Smooth muscle cell (in vitro differentiated cells): ENCODE results near the gene NCKAP5. TPM values are rescaled to one million over a fixed set of nuclear protein-coding genes. Genes with fewer than 3 reads are reported as not detected.

Experiments used
- DNase-seq: peaks from one replicate; lab custom pipeline; 2025; ENCODE audit not compliant: unreplicated experiment; lab: John Stamatoyannopoulos, UW
- H2AFZ ChIP-seq: fragments of 200-600 bp; sonication (generic); 2 replicates; pipeline ENCODE4 v1.6.0; 2016; ENCODE audit warnings: antibody characterized with exemption, low read depth, mild to moderate bottlenecking
- H3F3A ChIP-seq: fragments of 200-600 bp; sonication (generic); 2 replicates; pipeline ENCODE4 v1.6.0; 2017; ENCODE audit warnings: antibody characterized with exemption, low read depth
- H3K27ac ChIP-seq: fragments of 200-600 bp; sonication (generic); 2 replicates; pipeline ENCODE4 v1.5.1; 2016; ENCODE audit warnings: low read depth, mild to moderate bottlenecking
- H3K27me3 ChIP-seq: fragments of 200-600 bp; sonication (generic); 2 replicates; pipeline ENCODE4 v1.6.1; 2016; ENCODE audit warnings: low read depth, mild to moderate bottlenecking
- H3K36me3 ChIP-seq: fragments of 200-600 bp; sonication (generic); 2 replicates; pipeline ENCODE4 v1.5.1; 2016; ENCODE audit warnings: low read depth
- H3K4me1 ChIP-seq: fragments of 200-600 bp; sonication (generic); 2 replicates; pipeline ENCODE4 v1.5.1; 2016; ENCODE audit warnings: low read depth
- H3K4me2 ChIP-seq: fragments of 200-600 bp; sonication (generic); 2 replicates; pipeline ENCODE4 v1.6.0; 2016; ENCODE audit warnings: mild to moderate bottlenecking
- H3K4me3 ChIP-seq: fragments of 200-600 bp; sonication (generic); 2 replicates; pipeline ENCODE4 v1.5.1; 2016; ENCODE audit warnings: mild to moderate bottlenecking
- H3K79me2 ChIP-seq: fragments of 200-600 bp; sonication (generic); 2 replicates; pipeline ENCODE4 v1.6.0; 2016; ENCODE audit warnings: low read depth, mild to moderate bottlenecking
- H3K9ac ChIP-seq: fragments of 200-600 bp; sonication (generic); 2 replicates; pipeline ENCODE4 v1.6.0; 2016; ENCODE audit warnings: low read depth
- H3K9me3 ChIP-seq: fragments of 200-600 bp; sonication (generic); replicated peaks from 2 replicates; pipeline ENCODE4 v1.5.1; 2016; ENCODE audit warnings: low read depth
- H4K20me1 ChIP-seq: fragments of 200-600 bp; sonication (generic); 2 replicates; pipeline ENCODE4 v1.6.0; 2016; ENCODE audit warnings: low read depth
- WGBS: methylation state at CpG from one replicate; pipeline ENCODE4 v1.1.7; 2016; ENCODE audit warnings: low lambda C conversion rate; 5-methylcytosine and 5-hydroxymethylcytosine counted together
- polyA plus RNA-seq: library from polyadenylated mRNA; unstranded; fragments of >200 nt; fragmentation: Nextera tagmentation; extraction: Ambion mirVana; gene quantifications from 2 replicates; pipeline ENCODE4 v1.2.1, GENCODE V29; 2016
- total RNA-seq: library from RNA; depleted of rRNA; stranded (reverse); fragments of >200 nt; gene quantifications from 2 replicates; pipeline ENCODE4 v1.2.3, GENCODE V29; 2014
- TF ChIP-seq, protein P1 (sequence below): fragments of 200-600 bp; sonication (generic); IDR thresholded peaks from 2 replicates; pipeline ENCODE4 v1.5.1; 2017; ENCODE audit warnings: borderline replicate concordance, mild to moderate bottlenecking, antibody characterized with exemption; ENCODE audit not compliant: insufficient read depth, poor library complexity, severe bottlenecking

The NCKAP5 gene
- total and polyA plus RNA-seq, 2 experiments from 2014 or later: 4.6 to 9.5 TPM

- H3K9me3 ChIP-seq: no peaks in the 10 kb centered on the region
- no peak overlapping the region for H3K4me2 ChIP-seq
- peaks cover 4% of the 10 kb centered on the region for H3K4me1 ChIP-seq
- no peaks in the 10 kb centered on the region for H3K79me2 ChIP-seq
- H3K4me3 ChIP-seq: no peak overlapping the region
- H3K36me3 ChIP-seq: no peaks in the 10 kb centered on the region
- no peak overlapping the region for H3K9ac ChIP-seq
- no peak overlapping the region for H3K27ac ChIP-seq
- no peaks in the 10 kb centered on the region for H3K27me3 ChIP-seq
- DNase-seq: no peak
- TF ChIP-seq, protein P1, sequence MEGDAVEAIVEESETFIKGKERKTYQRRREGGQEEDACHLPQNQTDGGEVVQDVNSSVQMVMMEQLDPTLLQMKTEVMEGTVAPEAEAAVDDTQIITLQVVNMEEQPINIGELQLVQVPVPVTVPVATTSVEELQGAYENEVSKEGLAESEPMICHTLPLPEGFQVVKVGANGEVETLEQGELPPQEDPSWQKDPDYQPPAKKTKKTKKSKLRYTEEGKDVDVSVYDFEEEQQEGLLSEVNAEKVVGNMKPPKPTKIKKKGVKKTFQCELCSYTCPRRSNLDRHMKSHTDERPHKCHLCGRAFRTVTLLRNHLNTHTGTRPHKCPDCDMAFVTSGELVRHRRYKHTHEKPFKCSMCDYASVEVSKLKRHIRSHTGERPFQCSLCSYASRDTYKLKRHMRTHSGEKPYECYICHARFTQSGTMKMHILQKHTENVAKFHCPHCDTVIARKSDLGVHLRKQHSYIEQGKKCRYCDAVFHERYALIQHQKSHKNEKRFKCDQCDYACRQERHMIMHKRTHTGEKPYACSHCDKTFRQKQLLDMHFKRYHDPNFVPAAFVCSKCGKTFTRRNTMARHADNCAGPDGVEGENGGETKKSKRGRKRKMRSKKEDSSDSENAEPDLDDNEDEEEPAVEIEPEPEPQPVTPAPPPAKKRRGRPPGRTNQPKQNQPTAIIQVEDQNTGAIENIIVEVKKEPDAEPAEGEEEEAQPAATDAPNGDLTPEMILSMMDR: no peak
- H3F3A ChIP-seq: no peaks in the 10 kb centered on the region
- no peaks in the 10 kb centered on the region for H4K20me1 ChIP-seq
- H2AFZ ChIP-seq: no peak overlapping the region
Observed at GRCh38 chr2:133382566-133382965, 185.7 kb downstream of the NCKAP5 start.

- Histone ChIP-seq H3K4me1 (peaks cover 8% of the 10 kb centered on the region), H3K9me3 (no peaks in the 10 kb centered on the region), H3K9ac (no peak overlapping the region), H3F3A (no peaks in the 10 kb centered on the region), H4K20me1 (no peaks in the 10 kb centered on the region), H3K4me3 (no peak overlapping the region), H3K27me3 (no peaks in the 10 kb centered on the region), H3K4me2 (no peak overlapping the region), H2AFZ (no peak overlapping the region), H3K79me2 (no peaks in the 10 kb centered on the region), H3K27ac (no peak overlapping the region), H3K36me3 (no peaks in the 10 kb centered on the region)
- TF ChIP-seq, protein P1: no peak
- WGBS: 74% methylated on average over 3 of the region's 3 CpGs
- DNase-seq: no peak
Observed at GRCh38 chr2:133380991-133381390, 187.3 kb downstream of the NCKAP5 start.

DNA sequence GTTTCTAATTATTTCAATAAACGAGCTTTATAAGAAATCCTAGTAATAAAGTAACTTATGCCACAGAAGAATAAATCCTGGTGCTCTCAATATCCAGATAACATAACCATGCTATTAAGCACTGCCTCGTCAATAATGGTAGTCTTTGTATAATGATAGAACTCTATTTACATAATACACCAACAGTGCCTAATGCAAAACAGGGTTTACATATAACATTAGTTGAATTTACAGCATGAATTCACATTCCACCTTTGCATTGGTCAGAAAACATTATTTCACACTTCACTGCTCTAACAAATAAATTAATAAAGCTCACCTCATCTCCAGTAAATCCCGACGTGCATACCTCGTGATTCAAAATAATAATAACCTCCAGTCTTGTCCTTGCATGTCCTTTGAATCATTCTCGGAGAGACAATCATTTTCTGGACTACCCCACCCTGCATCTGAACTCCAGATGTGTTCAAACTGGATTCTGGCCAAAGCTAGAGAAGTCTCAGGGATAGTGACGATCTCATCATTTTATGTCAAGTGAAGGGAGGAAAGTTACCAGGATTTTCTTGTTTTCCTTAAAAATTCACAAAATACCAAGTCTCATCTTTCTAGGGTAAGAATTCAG lies 189.2 kb downstream of the NCKAP5 start:
- Histone ChIP-seq H3K4me3 (no peak overlapping the region), H3K4me1 (peaks cover 8% of the 10 kb centered on the region), H3K36me3 (no peaks in the 10 kb centered on the region), H3K79me2 (no peaks in the 10 kb centered on the region), H3K27me3 (no peaks in the 10 kb centered on the region), H3K27ac (no peak overlapping the region), H3F3A (no peaks in the 10 kb centered on the region), H2AFZ (no peak overlapping the region), H4K20me1 (no peaks in the 10 kb centered on the region), H3K9ac (no peak overlapping the region), H3K9me3 (no peaks in the 10 kb centered on the region), H3K4me2 (no peak overlapping the region)
- TF ChIP-seq, protein P1: no peak
- 84% methylated on average over 7 of the region's 7 CpGs for WGBS
- no peak for DNase-seq

DNA sequence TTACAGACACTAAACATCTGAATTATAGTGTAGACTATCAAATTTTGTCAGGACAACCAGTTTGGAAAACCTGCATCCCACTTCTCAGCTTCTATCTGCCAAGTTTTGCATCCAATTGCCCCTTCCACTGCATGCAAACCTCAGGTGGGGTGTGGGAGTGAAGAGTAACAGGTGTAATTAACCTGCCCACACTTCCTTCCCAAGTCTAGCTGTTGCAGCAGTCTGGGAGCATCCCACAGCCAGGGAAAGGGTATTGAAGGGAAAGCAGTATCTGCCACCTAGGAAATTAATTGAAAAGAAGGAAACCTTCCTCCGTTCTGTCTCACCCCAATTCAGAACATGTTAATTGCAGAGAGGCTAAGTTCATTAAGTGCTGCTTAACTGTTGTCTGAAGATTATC lies 189.9 kb downstream of the NCKAP5 start:
- no peak overlapping the region for H3K4me2 ChIP-seq
- 70% methylated on average over 1 of the region's 1 CpG for WGBS

More for the DNA sequence above, 189.9 kb downstream of the NCKAP5 start:
- Histone ChIP-seq H3K27me3 (no peaks in the 10 kb centered on the region), H3K79me2 (no peaks in the 10 kb centered on the region), H3K4me3 (no peak overlapping the region), H3F3A (no peaks in the 10 kb centered on the region), H2AFZ (no peak overlapping the region), H3K9me3 (no peaks in the 10 kb centered on the region), H3K27ac (no peak overlapping the region), H3K9ac (no peak overlapping the region), H3K36me3 (no peaks in the 10 kb centered on the region), H4K20me1 (no peaks in the 10 kb centered on the region), H3K4me1 (peaks cover 8% of the 10 kb centered on the region)
- TF ChIP-seq, protein P1: no peak
- no peak for DNase-seq
